T-helper 2 cell treated with Interferon-gamma antibody and Interleukin-4, amounts not matched to agents 100 ng/mL and 5 ng/mL, for 36 hours (primary cell): ENCODE measurements around the gene IL26. TPM values are rescaled to one million over a fixed set of nuclear protein-coding genes. Genes with fewer than 3 reads are reported as not detected.

Experiments used
- intact Hi-C: fragments of 100-400 bp; cut with micrococcal nuclease; formaldehyde crosslinking; loops from one replicate; pipeline ENCODE4 v1.15.1; 2023
- total RNA-seq: library from RNA; stranded (reverse); gene quantifications from 2 replicates; pipeline ENCODE4 v1.2.3, GENCODE V29; 2022

Gene IL26
- total RNA-seq, 1 donor from 2014 or later: 0.39 TPM

- intact Hi-C loops: no loop called here
Observed at GRCh38 chr12:68206446-68206845, 19.2 kb downstream of the IL26 start.

- intact Hi-C loops: loop anchor here (1.0 to 5.0 kb wide), 3 partner anchors 14 to 161 kb away; no protein-coding TSS in a partner anchor
Observed at GRCh38 chr12:68203460-68203875, 22.1 kb downstream of the IL26 start.

GRCh38 chr12:68200854-68201253 lies 24.8 kb downstream of the IL26 start:
- intact Hi-C loops: loop anchor here (5.0 kb wide), 2 partner anchors 84 to 159 kb away; no protein-coding TSS in a partner anchor

- intact Hi-C loops: no loop called here
Observed at GRCh38 chr12:68199127-68199526, 26.5 kb downstream of the IL26 start.

GRCh38 chr12:68198507-68199086 lies 27.0 kb downstream of the IL26 start:
- intact Hi-C loops: no loop called here

GRCh38 chr12:68190301-68190700 lies 35.3 kb downstream of the IL26 start:
- intact Hi-C loops: no loop called here

- intact Hi-C loops: loop anchor here (1.0 kb wide), 1 partner anchor 13 kb away; no protein-coding TSS in a partner anchor
Observed at GRCh38 chr12:68189821-68190242, 35.8 kb downstream of the IL26 start.

GRCh38 chr12:68185598-68185997 lies 40.0 kb downstream of the IL26 start:
- intact Hi-C loops: no loop called here

GRCh38 chr12:68180792-68181744 lies 44.5 kb downstream of the IL26 start:
- intact Hi-C loops: no loop called here

- intact Hi-C loops: no loop called here
Observed at GRCh38 chr12:68178774-68179439, 46.7 kb downstream of the IL26 start.

- intact Hi-C loops: no loop called here
Observed at GRCh38 chr12:68178184-68178583, 47.4 kb downstream of the IL26 start.

GRCh38 chr12:68177562-68177961 lies 48.0 kb downstream of the IL26 start:
- intact Hi-C loops: no loop called here

GRCh38 chr12:68176257-68176656 lies 49.4 kb downstream of the IL26 start:
- intact Hi-C loops: no loop called here

- intact Hi-C loops: loop anchor here (1.0 kb wide), 1 partner anchor 56 kb away; no protein-coding TSS in a partner anchor
Observed at GRCh38 chr12:68175557-68176061, 50.0 kb downstream of the IL26 start.

GRCh38 chr12:68174761-68175160 lies 50.8 kb downstream of the IL26 start:
- intact Hi-C loops: loop anchor here (1.0 kb wide), 1 partner anchor 55 kb away; no protein-coding TSS in a partner anchor

- intact Hi-C loops: no loop called here
Observed at GRCh38 chr12:68173792-68174191, 51.8 kb downstream of the IL26 start.

GRCh38 chr12:68170726-68171125 lies 54.9 kb downstream of the IL26 start:
- intact Hi-C loops: no loop called here

- intact Hi-C loops: no loop called here
Observed at GRCh38 chr12:68169213-68169889, 56.3 kb downstream of the IL26 start.

GRCh38 chr12:68166317-68166831 lies 59.2 kb downstream of the IL26 start:
- intact Hi-C loops: no loop called here

GRCh38 chr12:68163560-68164081 lies 62.0 kb downstream of the IL26 start:
- intact Hi-C loops: no loop called here
